MCF 10A (cell line): ENCODE data around the gene CD84. TPM values are rescaled to one million over a fixed set of nuclear protein-coding genes. Genes with fewer than 3 reads are reported as not detected.
"Not testable (repeated sequence)": the region's sequence is repeated elsewhere in the genome, so short reads cannot be mapped to it uniquely, and the experiment has no call there.

Experiments used
- BruUV-seq: library from RNA; stranded (reverse); fragments of 400-500 nt; replicated peaks from 2 replicates; lab custom pipeline; 2021; lab: Mats Ljungman, UMichigan
- CTCF ChIA-PET: fragments of 300-600 bp; sonication (Branson Sonifier 250); formaldehyde crosslinking; extraction: SDS; loops from one replicate; lab custom pipeline; 2021; ENCODE audit warnings: antibody characterized with exemption, inconsistent platforms; lab: Yijun Ruan, JAX
- POLR2A ChIA-PET: fragments of 300-600, 350-650 bp; sonication (Branson Sonifier 250); formaldehyde crosslinking; extraction: SDS; loops from one replicate; lab custom pipeline; 2020; ENCODE audit warnings: antibody characterized with exemption, inconsistent platforms; lab: Yijun Ruan, JAX
- DNase-seq: peaks from one replicate; pipeline ENCODE4 v3.0.0-alpha.2; 2018; ENCODE audit not compliant: unreplicated experiment
- H3K27ac Mint-ChIP-seq: one replicate; pipeline ENCODE4 v1.8.0; 2022; ENCODE audit warnings: mild to moderate bottlenecking, low read depth, mixed read lengths; ENCODE audit not compliant: unreplicated experiment
- H3K27me3 Mint-ChIP-seq: one replicate; pipeline ENCODE4 v1.8.0; 2022; ENCODE audit warnings: mixed read lengths; ENCODE audit not compliant: insufficient read depth, unreplicated experiment
- H3K36me3 Mint-ChIP-seq: one replicate; pipeline ENCODE4 v1.8.0; 2022; ENCODE audit warnings: mild to moderate bottlenecking, moderate library complexity, mixed read lengths; ENCODE audit not compliant: insufficient read depth, unreplicated experiment
- H3K4me1 Mint-ChIP-seq: one replicate; pipeline ENCODE4 v1.8.0; 2022; ENCODE audit warnings: mixed read lengths; ENCODE audit not compliant: insufficient read depth, unreplicated experiment
- H3K4me3 Mint-ChIP-seq: one replicate; pipeline ENCODE4 v1.8.0; 2022; ENCODE audit warnings: mild to moderate bottlenecking, moderate library complexity, mixed read lengths; ENCODE audit not compliant: unreplicated experiment
- H3K9me3 Mint-ChIP-seq: one replicate; pipeline ENCODE4 v1.8.0; 2022; ENCODE audit warnings: mixed read lengths; ENCODE audit not compliant: unreplicated experiment
- intact Hi-C: fragments of 100-400 bp; cut with micrococcal nuclease; formaldehyde crosslinking; loops from 2 replicates; pipeline ENCODE4 v1.14.1; 2022
- total RNA-seq: library from RNA; stranded (reverse); gene quantifications from 2 replicates; pipeline ENCODE4 v1.2.3, GENCODE V29; 2022
- TF ChIP-seq, protein P1 (sequence below): fragments of 200-600 bp; IDR thresholded peaks from one replicate; pipeline ENCODE4 v1.8.0; 2022; ENCODE audit warnings: antibody characterized with exemption, mild to moderate bottlenecking; ENCODE audit not compliant: unreplicated experiment

The CD84 gene
- total RNA-seq, 1 experiment from 2014 or later: not detected

GRCh38 chr1:160520582-160520981 is 58.7 kb downstream of the CD84 start:
- Mint-ChIP-seq H3K4me1 (peaks cover 18% of the 10 kb centered on the region), H3K4me3 (peak overlapping the region; percentile 1), H3K36me3 (no peaks in the 10 kb centered on the region), H3K9me3 (no peaks in the 10 kb centered on the region), H3K27ac (peak overlapping the region; percentile 5), H3K27me3 (peaks cover 10% of the 10 kb centered on the region)
- TF ChIP-seq, protein P1, sequence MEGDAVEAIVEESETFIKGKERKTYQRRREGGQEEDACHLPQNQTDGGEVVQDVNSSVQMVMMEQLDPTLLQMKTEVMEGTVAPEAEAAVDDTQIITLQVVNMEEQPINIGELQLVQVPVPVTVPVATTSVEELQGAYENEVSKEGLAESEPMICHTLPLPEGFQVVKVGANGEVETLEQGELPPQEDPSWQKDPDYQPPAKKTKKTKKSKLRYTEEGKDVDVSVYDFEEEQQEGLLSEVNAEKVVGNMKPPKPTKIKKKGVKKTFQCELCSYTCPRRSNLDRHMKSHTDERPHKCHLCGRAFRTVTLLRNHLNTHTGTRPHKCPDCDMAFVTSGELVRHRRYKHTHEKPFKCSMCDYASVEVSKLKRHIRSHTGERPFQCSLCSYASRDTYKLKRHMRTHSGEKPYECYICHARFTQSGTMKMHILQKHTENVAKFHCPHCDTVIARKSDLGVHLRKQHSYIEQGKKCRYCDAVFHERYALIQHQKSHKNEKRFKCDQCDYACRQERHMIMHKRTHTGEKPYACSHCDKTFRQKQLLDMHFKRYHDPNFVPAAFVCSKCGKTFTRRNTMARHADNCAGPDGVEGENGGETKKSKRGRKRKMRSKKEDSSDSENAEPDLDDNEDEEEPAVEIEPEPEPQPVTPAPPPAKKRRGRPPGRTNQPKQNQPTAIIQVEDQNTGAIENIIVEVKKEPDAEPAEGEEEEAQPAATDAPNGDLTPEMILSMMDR: no peak
- POLR2A ChIA-PET: no interaction called here
- CTCF ChIA-PET: interaction anchor here (0.5 kb wide), 1 partner anchor 46 kb away, joined by 3 read pairs; no protein-coding TSS in a partner anchor
- DNase-seq: peak; percentile 32
- intact Hi-C loops: no loop called here
- BruUV-seq: no TSS peak

DNA sequence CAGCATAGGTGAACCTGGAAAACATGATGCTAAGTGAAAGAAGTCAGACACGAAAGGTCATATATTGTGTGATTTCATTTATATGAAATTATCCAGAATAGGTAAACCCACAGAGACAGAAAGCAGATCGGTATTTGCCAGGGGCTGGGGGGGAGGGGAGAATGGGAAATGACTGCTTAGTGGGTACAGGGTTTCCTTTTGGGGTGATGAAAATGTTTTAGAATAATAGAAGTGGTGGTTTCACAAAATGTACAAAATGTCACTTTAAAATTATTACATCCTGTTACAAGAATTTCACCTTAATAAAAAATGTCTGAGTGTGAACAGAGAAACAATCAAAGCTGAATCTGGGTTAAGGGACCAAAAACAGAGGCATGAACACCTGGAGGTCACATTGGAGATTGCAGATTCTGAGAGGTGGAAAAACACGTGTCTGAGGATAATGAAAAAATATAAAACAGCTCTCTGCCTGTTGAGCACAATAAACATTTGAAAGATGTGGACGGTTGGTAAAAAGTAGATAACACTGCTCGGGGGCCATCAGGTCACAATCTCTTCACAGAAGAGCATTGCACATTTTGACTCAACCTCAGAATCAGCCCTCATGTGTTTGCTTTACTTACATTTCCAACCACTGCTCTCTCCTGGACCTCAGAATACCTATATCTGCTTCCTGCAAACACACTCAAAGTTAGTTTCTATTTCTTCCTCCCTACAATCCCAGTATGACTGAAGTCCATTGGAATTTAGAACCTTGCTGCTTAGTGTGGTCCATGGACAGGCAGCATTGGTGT is 59.5 kb downstream of the CD84 start:
- BruUV-seq: no TSS peak

DNA sequence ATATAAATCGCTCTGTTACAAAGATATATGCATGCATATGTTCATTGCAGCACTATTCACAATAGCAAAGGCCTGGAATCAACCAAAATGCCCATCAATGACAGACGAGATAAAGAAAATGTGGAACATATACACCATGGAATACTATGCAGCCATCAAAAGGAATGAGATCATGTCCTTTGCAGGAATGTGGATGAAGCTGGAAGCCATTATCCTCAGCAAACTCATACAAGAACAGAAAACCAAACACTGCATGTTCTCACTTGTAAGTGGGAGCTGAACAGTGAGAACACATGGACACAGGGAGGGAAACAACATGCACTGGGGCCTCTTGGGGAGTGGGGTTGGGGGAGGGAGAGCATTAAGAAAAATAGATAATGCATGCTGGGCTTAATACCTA is 61.8 kb downstream of the CD84 start:
- Mint-ChIP-seq H3K4me1 (peaks cover 18% of the 10 kb centered on the region), H3K27me3 (peaks cover 41% of the 10 kb centered on the region)
- CTCF ChIA-PET: interaction anchor here (0.6 to 1.2 kb wide), 2 partner anchors 27 to 234 kb away, joined by 3 to 4 read pairs; no protein-coding TSS in a partner anchor
- intact Hi-C loops, BruUV-seq, H3K27ac Mint-ChIP-seq, H3K4me3 Mint-ChIP-seq, H3K36me3 Mint-ChIP-seq, H3K9me3 Mint-ChIP-seq, DNase-seq, POLR2A ChIA-PET: not testable (repeated sequence)

More for the DNA sequence above, 59.5 kb downstream of the CD84 start:
- no peak overlapping the region for H3K4me3 Mint-ChIP-seq
- ChIA-PET CTCF (interaction anchor here (0.5 kb wide), 1 partner anchor 45 kb away, joined by 3 read pairs; no protein-coding TSS in a partner anchor), POLR2A (interaction anchor here (0.7 to 1.1 kb wide), 2 partner anchors 22 to 666 kb away, joined by 3 to 5 read pairs; no protein-coding TSS in a partner anchor)
- H3K9me3 Mint-ChIP-seq: no peaks in the 10 kb centered on the region
- no peaks in the 10 kb centered on the region for H3K36me3 Mint-ChIP-seq
- TF ChIP-seq, protein P1: no peak
- peaks cover 18% of the 10 kb centered on the region for H3K4me1 Mint-ChIP-seq
- intact Hi-C loops: no loop called here
- peaks cover 17% of the 10 kb centered on the region for H3K27me3 Mint-ChIP-seq
- H3K27ac Mint-ChIP-seq: peak overlapping the region; percentile 5
- peak; percentile 22 for DNase-seq

DNA sequence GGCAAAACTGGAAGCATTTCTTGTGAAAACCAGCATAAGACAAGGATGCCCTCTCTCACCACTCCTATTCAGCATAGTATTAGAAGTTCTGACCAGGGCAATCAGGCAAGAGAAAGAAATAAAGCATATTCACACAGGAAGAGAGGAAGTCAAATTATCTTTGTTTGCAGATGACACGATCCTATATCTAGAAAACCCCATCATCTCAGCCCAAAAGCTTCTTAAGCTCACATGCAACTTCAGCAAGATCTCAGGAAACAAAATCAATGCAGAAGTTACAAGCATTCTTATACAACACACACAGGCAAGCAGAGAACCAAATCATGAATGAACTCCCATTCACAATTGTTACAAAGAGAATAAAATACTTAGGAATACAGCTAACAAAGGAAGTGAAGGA is 63.4 kb downstream of the CD84 start:
- H3K9me3 Mint-ChIP-seq, H3K36me3 Mint-ChIP-seq, DNase-seq, intact Hi-C loops, BruUV-seq, H3K27ac Mint-ChIP-seq, POLR2A ChIA-PET, H3K4me3 Mint-ChIP-seq: not testable (repeated sequence)
- peaks cover 12% of the 10 kb centered on the region for H3K4me1 Mint-ChIP-seq
- peaks cover 43% of the 10 kb centered on the region for H3K27me3 Mint-ChIP-seq
- CTCF ChIA-PET: interaction anchor here (1.1 kb wide), 1 partner anchor 159 kb away, joined by 3 read pairs; no protein-coding TSS in a partner anchor

GRCh38 chr1:160504651-160505050 is 74.6 kb downstream of the CD84 start:
- H3K27me3 Mint-ChIP-seq: peaks cover 78% of the 10 kb centered on the region
- no peak for DNase-seq
- TF ChIP-seq, protein P1: no peak
- no peak overlapping the region for H3K27ac Mint-ChIP-seq
- peaks cover 34% of the 10 kb centered on the region for H3K9me3 Mint-ChIP-seq
- intact Hi-C loops: no loop called here
- no TSS peak for BruUV-seq
- no peak overlapping the region for H3K4me3 Mint-ChIP-seq
- ChIA-PET CTCF (interaction anchor here (0.5 to 1.2 kb wide), 2 partner anchors 59 to 117 kb away, joined by 3 to 4 read pairs; no protein-coding TSS in a partner anchor), POLR2A (no interaction called here)
- H3K36me3 Mint-ChIP-seq: no peaks in the 10 kb centered on the region
- H3K4me1 Mint-ChIP-seq: no peaks in the 10 kb centered on the region
